HL-60 (cell line): ENCODE data around the gene MACROD2.

Experiments
- DNase-seq, 2 experiments: peaks; one replicate each; pipeline ENCODE4 v3.0.0-alpha.2; 2010 to 2020; ENCODE audit warnings: low read depth in 1 of 2, low spot score in 1 of 2
- H3K27ac ChIP-seq: fragments of 250-450 bp; sonication (Bioruptor Pico); replicated peaks from 2 replicates; pipeline ENCODE4 v1.5.1; 2020; ENCODE audit warnings: mild to moderate bottlenecking, moderate library complexity
- H3K27me3 ChIP-seq: fragments of 250-450 bp; sonication (Bioruptor Pico); 2 replicates; pipeline ENCODE4 v1.5.1; 2021; ENCODE audit warnings: mild to moderate bottlenecking, moderate library complexity; ENCODE audit not compliant: insufficient read depth, poor library complexity, severe bottlenecking
- H3K4me3 ChIP-seq: replicated peaks from 2 replicates; pipeline ENCODE4 v1.5.1; 2011; ENCODE audit warnings: mild to moderate bottlenecking, control low read depth, low read length; ENCODE audit not compliant: insufficient read depth
- CTCF ChIP-seq: IDR thresholded peaks from one replicate; pipeline ENCODE4 v1.5.1; 2011; ENCODE audit warnings: low read length, control low read depth, inconsistent platforms; ENCODE audit not compliant: insufficient read depth
- GABPA ChIP-seq: IDR thresholded peaks from 2 replicates; pipeline ENCODE4 v1.6.1; 2012; ENCODE audit warnings: low read depth
- POLR2AphosphoS5 ChIP-seq: IDR thresholded peaks from 2 replicates; pipeline ENCODE4 v1.6.1; 2012; ENCODE audit warnings: low read depth
- REST ChIP-seq: IDR thresholded peaks from 2 replicates; pipeline ENCODE4 v1.6.1; 2012; ENCODE audit warnings: low read depth; ENCODE audit not compliant: insufficient replicate concordance
- SPI1 ChIP-seq: IDR thresholded peaks from 2 replicates; pipeline ENCODE4 v1.6.1; 2012; ENCODE audit warnings: low read depth, mild to moderate bottlenecking, borderline replicate concordance

MACROD2 gene

GRCh38 chr20:15296422-15296821 is 1301.1 kb downstream of the MACROD2 start:
- TF ChIP-seq CTCF (no peak), GABPA (no peak)
- no peak for DNase-seq

GRCh38 chr20:15297059-15297875 is 1302.0 kb downstream of the MACROD2 start:
- TF ChIP-seq GABPA (no peak), POLR2AphosphoS5 (no peak), SPI1 (no peak), CTCF (no peak), REST (no peak)
- DNase-seq: no peak
- no peaks in the 10 kb centered on the region for H3K27me3 ChIP-seq
- H3K27ac ChIP-seq: no peak overlapping the region
- H3K4me3 ChIP-seq: no peak overlapping the region

More at GRCh38 chr20:15296422-15296821, 1301.1 kb downstream of the MACROD2 start:
- no peak overlapping the region for H3K4me3 ChIP-seq
- H3K27ac ChIP-seq: no peak overlapping the region
- H3K27me3 ChIP-seq: no peaks in the 10 kb centered on the region

- Histone ChIP-seq H3K27me3 (no peaks in the 10 kb centered on the region), H3K27ac (no peak overlapping the region), H3K4me3 (no peak overlapping the region)
- no peak for DNase-seq
- TF ChIP-seq GABPA: no peak
- no peak for TF ChIP-seq REST
- no peak for TF ChIP-seq CTCF
- TF ChIP-seq SPI1: no peak
- no peak for TF ChIP-seq POLR2AphosphoS5
Observed at GRCh38 chr20:15302075-15302474, 1306.8 kb downstream of the MACROD2 start.
